ENCODE results near the gene KLHDC2.
A peak's percentile ranks its signal among the peaks of the same experiment; 100 is the strongest.
"Not testable (repeated sequence)": the region's sequence is repeated elsewhere in the genome, so short reads cannot be mapped to it uniquely, and the experiment has no call there.

The KLHDC2 gene

GRCh38 chr14:49767571-49768300 lies at the start of gene KLHDC2:
Gene KLHDC2, plus strand, starts transcription at chr14:49768153. Its CDS starts 316 bp downstream, at chr14:49768469.
- peak; percentile 38 to 82 for DNase-seq

- DNase-seq, result no peak
These were observed 47.2 kb upstream of the KLHDC2 start for GRCh38 chr14:49720744-49721143.

GRCh38 chr14:49721733-49722435 lies 46.1 kb upstream of the KLHDC2 start:
- not testable (repeated sequence) for DNase-seq

- DNase-seq, result no peak
These were observed 40.8 kb upstream of the KLHDC2 start for GRCh38 chr14:49727171-49727570.

- DNase-seq, result no peak
These were observed 35.1 kb upstream of the KLHDC2 start for GRCh38 chr14:49732896-49733295.

- DNase-seq, result no peak
These were observed 34.1 kb upstream of the KLHDC2 start for GRCh38 chr14:49733836-49734235.

- DNase-seq, result not testable (repeated sequence)
These were observed 32.3 kb upstream of the KLHDC2 start for GRCh38 chr14:49735669-49736068.

GRCh38 chr14:49745191-49745590 lies 22.8 kb upstream of the KLHDC2 start:
- DNase-seq, result no peak

GRCh38 chr14:49746476-49746875 lies 21.5 kb upstream of the KLHDC2 start:
- DNase-seq, result not testable (repeated sequence)

GRCh38 chr14:49754570-49755097 lies 13.3 kb upstream of the KLHDC2 start:
- DNase-seq, result no peak

GRCh38 chr14:49755378-49755777 lies 12.6 kb upstream of the KLHDC2 start:
- no peak for DNase-seq

GRCh38 chr14:49761839-49762551 lies 6.0 kb upstream of the KLHDC2 start:
- DNase-seq, result no peak

- DNase-seq, result no peak
These were observed 1.1 kb upstream of the KLHDC2 start for GRCh38 chr14:49766839-49767238.

- DNase-seq, result no peak
These were observed 733 bp upstream of the KLHDC2 start for GRCh38 chr14:49767270-49767570.

GRCh38 chr14:49768301-49769121 lies 558 bp downstream of the KLHDC2 start:
- DNase-seq, result peak; percentile 56 to 71

GRCh38 chr14:49769171-49769570 lies 1.2 kb downstream of the KLHDC2 start:
- peak in 1 of 2 experiments; percentile 39 for DNase-seq

- DNase-seq, result no peak
These were observed 1.7 kb downstream of the KLHDC2 start for GRCh38 chr14:49769581-49770211.

GRCh38 chr14:49770212-49770817 lies 2.4 kb downstream of the KLHDC2 start:
- DNase-seq, result no peak

GRCh38 chr14:49771691-49772090 lies 3.7 kb downstream of the KLHDC2 start:
- not testable (repeated sequence) for DNase-seq

- DNase-seq, result no peak
These were observed 6.2 kb downstream of the KLHDC2 start for GRCh38 chr14:49774106-49774505.

GRCh38 chr14:49778421-49778820 lies 10.5 kb downstream of the KLHDC2 start:
- no peak for DNase-seq

GRCh38 chr14:49781040-49781439 lies 13.1 kb downstream of the KLHDC2 start:
- not testable (repeated sequence) for DNase-seq

Data from SW 1271 (cell line).